ENCODE measurements around the gene USP35.

Gene USP35

DNA sequence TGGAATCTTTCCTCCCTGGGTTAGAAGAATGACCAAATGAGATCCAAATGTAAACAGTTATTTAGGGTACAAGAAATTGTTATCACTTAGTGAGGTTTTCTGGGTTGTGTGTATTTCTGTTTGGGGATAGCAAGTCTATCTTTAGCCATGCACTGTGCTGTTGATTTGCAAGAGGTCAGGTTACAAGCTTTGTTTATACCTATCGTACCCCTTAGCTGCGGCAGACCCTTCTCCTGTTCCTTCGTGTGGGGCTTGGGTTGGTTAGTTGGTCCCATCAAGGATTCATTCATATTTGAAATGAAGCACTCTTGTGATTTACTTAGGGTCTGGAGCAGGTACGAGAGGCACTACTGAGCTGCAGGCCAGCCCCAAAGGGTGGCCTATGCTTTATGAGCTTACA, 72.6 kb downstream of the USP35 start:
- no peaks in the 10 kb centered on the region for H3K27me3 ChIP-seq (ENCODE audit: control insufficient read depth in 5 of 5, insufficient read depth in 4 of 5, low read length in 5 of 5)
- no peak overlapping the region for H3K4me3 ChIP-seq (ENCODE audit: low read depth in 1 of 5, low read length in 5 of 5)
- H3K36me3 ChIP-seq (ENCODE audit: control insufficient read depth in 5 of 5, insufficient read depth in 5 of 5, low read length in 5 of 5), result no peaks in the 10 kb centered on the region
- no peaks in the 10 kb centered on the region for H3K9me3 ChIP-seq (ENCODE audit: control insufficient read depth in 5 of 5, low read length in 5 of 5)
- no peak overlapping the region for H3K9ac ChIP-seq (ENCODE audit: low read length in 5 of 5)
- peaks cover 4 to 22% (median 20%) of the 10 kb centered on the region in 5 donors for H3K4me1 ChIP-seq (ENCODE audit: control insufficient read depth in 5 of 5, insufficient read depth in 5 of 5, low read length in 5 of 5)
- H3K27ac ChIP-seq (ENCODE audit: low read depth, low read length), result no peak overlapping the region

DNA sequence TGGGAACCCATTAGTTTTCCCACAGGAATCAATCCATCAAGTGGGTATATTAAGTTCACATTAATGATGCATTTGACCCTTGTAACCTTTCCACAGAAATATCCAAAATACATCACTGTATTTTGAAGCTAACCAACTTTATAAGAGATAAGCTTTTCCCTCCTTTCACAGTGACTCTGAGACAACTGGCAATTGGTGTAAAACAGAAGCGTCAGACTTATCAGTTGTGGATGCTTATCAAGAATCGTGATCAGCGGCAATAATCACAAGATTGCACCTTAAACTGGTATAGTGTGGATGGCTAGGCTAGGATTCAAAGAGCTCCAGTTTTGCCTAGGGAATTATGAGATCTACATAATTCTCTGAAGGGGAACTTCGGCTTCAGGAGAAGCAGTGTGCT, 73.1 kb downstream of the USP35 start:
- Histone ChIP-seq H3K9me3 (ENCODE audit: control insufficient read depth in 5 of 5, low read length in 5 of 5) (no peaks in the 10 kb centered on the region), H3K27ac (ENCODE audit: low read depth, low read length) (no peak overlapping the region), H3K9ac (ENCODE audit: low read length in 5 of 5) (no peak overlapping the region), H3K36me3 (ENCODE audit: control insufficient read depth in 5 of 5, insufficient read depth in 5 of 5, low read length in 5 of 5) (no peaks in the 10 kb centered on the region), H3K4me1 (ENCODE audit: control insufficient read depth in 5 of 5, insufficient read depth in 5 of 5, low read length in 5 of 5) (peaks cover 2 to 22% (median 15%) of the 10 kb centered on the region in 5 donors), H3K27me3 (ENCODE audit: control insufficient read depth in 5 of 5, insufficient read depth in 4 of 5, low read length in 5 of 5) (no peaks in the 10 kb centered on the region), H3K4me3 (ENCODE audit: low read depth in 1 of 5, low read length in 5 of 5) (no peak overlapping the region)

DNA sequence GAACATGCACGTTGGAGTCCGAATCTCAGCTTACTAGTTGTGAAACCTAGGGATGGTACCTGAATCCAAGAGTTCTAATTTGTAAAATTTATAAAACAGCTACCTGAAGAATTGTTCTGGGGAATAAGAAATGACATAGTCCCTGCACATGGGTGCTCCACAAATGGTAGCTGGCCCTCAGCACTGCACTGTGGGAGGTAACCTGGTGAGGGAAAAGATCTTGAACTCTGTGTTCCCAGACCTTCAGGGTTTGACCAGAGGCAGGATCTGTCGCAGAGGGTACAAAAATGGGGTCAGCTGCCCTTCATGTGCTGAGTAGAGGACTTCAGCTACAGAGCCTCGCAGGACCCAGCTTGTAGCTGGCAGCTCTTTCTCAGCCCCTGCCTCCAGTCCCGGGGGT, 73.5 kb downstream of the USP35 start:
- Histone ChIP-seq H3K27me3 (ENCODE audit: control insufficient read depth in 5 of 5, insufficient read depth in 4 of 5, low read length in 5 of 5) (no peaks in the 10 kb centered on the region), H3K36me3 (ENCODE audit: control insufficient read depth in 5 of 5, insufficient read depth in 5 of 5, low read length in 5 of 5) (no peaks in the 10 kb centered on the region), H3K4me1 (ENCODE audit: control insufficient read depth in 5 of 5, insufficient read depth in 5 of 5, low read length in 5 of 5) (peaks cover 2 to 22% (median 12%) of the 10 kb centered on the region in 5 donors), H3K9ac (ENCODE audit: low read length in 5 of 5) (no peak overlapping the region), H3K4me3 (ENCODE audit: low read depth in 1 of 5, low read length in 5 of 5) (no peak overlapping the region), H3K9me3 (ENCODE audit: control insufficient read depth in 5 of 5, low read length in 5 of 5) (no peaks in the 10 kb centered on the region), H3K27ac (ENCODE audit: low read depth, low read length) (no peak overlapping the region)

DNA sequence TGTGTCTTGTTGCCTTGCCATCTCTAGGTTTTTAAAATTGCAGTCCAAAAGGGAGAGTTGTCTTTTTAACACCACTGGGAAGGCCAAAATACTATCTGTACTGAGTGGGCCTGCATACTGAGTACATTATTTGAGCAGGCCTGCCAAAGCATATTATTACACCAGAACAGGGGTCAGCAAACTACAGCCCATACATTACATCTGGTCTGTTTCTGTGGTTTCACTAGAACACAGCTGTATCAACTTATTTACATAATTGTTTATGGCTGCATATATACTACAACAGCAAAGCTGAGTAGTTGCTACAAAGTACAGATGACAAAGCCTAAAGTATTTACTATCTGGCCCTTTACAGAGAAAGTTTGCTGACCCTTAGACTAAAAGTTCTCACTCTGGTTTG, 74.0 kb downstream of the USP35 start:
- H3K27me3 ChIP-seq (ENCODE audit: control insufficient read depth in 5 of 5, insufficient read depth in 4 of 5, low read length in 5 of 5), result no peaks in the 10 kb centered on the region
- H3K4me3 ChIP-seq (ENCODE audit: low read depth in 1 of 5, low read length in 5 of 5), result no peak overlapping the region
- no peak overlapping the region for H3K9ac ChIP-seq (ENCODE audit: low read length in 5 of 5)
- no peak overlapping the region for H3K27ac ChIP-seq (ENCODE audit: low read depth, low read length)
- peaks cover 0 to 17% (median 10%) of the 10 kb centered on the region in 5 donors for H3K4me1 ChIP-seq (ENCODE audit: control insufficient read depth in 5 of 5, insufficient read depth in 5 of 5, low read length in 5 of 5)
- H3K9me3 ChIP-seq (ENCODE audit: control insufficient read depth in 5 of 5, low read length in 5 of 5), result no peaks in the 10 kb centered on the region
- no peaks in the 10 kb centered on the region for H3K36me3 ChIP-seq (ENCODE audit: control insufficient read depth in 5 of 5, insufficient read depth in 5 of 5, low read length in 5 of 5)
